Breast epithelium (tissue), 3 donors: ENCODE data around the gene KLHL22.

ENCODE experiments used
- POLR2A ChIP-seq: fragments of 450-650 bp; IDR thresholded peaks from one replicate; pipeline ENCODE4 v1.6.1; 2016; ENCODE audit warnings: antibody characterized with exemption, mild to moderate bottlenecking, moderate library complexity
- TF ChIP-seq, protein P1 (sequence below), 3 donors: fragments of 450-650 bp; IDR thresholded peaks; one replicate each; pipeline ENCODE4 v1.5.1; 2016 to 2017; ENCODE audit warnings: antibody characterized with exemption in 3 of 3, mild to moderate bottlenecking in 3 of 3, moderate library complexity in 3 of 3

DNA sequence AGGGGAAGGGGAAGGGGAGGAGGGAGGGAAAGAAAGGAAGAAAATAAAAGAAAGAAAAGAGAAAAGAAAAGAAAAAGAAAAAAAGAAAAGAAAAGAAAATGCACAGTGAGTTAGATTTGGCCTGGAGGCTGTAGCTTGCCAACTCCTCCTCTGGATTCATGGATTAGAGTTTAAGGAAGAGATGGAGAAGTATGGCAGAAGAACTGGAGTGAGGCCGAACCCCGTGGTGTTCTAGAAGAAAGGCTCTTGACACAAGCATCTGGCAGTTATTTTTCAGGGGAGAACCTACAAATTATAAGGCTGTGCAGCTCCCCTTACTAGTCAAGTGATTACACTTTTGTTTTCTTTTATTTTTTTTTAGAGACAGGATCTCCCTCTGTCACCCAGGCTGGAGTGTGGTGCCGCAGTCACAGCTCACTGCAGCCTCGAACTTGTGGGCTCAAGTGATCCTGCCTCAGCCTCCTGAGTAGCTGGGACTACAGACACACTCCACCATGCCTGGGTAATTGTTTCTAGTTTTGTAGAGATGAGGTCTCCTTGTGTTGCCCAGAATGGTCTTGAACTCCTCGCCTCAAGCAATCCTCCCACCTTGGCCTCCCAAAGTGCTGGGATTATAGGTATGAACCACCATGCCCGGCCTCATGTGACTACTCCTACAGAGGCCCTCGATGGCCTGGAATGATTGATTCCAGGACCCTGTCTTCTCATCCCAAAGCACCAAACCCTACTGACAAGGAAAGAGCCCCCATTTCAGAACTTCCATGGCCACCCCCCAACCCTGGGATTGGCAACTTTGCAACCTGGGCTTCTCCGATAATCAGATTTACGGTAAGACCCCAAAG lies 82.2 kb downstream of the KLHL22 start:
- TF ChIP-seq, protein P1, sequence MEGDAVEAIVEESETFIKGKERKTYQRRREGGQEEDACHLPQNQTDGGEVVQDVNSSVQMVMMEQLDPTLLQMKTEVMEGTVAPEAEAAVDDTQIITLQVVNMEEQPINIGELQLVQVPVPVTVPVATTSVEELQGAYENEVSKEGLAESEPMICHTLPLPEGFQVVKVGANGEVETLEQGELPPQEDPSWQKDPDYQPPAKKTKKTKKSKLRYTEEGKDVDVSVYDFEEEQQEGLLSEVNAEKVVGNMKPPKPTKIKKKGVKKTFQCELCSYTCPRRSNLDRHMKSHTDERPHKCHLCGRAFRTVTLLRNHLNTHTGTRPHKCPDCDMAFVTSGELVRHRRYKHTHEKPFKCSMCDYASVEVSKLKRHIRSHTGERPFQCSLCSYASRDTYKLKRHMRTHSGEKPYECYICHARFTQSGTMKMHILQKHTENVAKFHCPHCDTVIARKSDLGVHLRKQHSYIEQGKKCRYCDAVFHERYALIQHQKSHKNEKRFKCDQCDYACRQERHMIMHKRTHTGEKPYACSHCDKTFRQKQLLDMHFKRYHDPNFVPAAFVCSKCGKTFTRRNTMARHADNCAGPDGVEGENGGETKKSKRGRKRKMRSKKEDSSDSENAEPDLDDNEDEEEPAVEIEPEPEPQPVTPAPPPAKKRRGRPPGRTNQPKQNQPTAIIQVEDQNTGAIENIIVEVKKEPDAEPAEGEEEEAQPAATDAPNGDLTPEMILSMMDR (IDR thresholded peaks at IDR 0.05), result no peak
- TF ChIP-seq POLR2A, result no peak
